Metanephros (tissue), 2 donors: Measurements from ENCODE around the gene SPINK8. TPM values are rescaled to one million over a fixed set of nuclear protein-coding genes. Genes with fewer than 3 reads are reported as not detected.

Experiments used
- small RNA-seq: library from RNA; depleted of rRNA; stranded (forward); fragments of <200 nt; gene quantifications from one replicate; pipeline ENCODE3, GENCODE V24; 2014; ENCODE audit warnings: low replicate concordance
- total RNA-seq: library from RNA; depleted of rRNA; stranded (reverse); fragments of >200 nt; gene quantifications from one replicate; pipeline ENCODE4 v1.2.3, GENCODE V29; 2014

SPINK8 gene
- not detected for total RNA-seq

DNA sequence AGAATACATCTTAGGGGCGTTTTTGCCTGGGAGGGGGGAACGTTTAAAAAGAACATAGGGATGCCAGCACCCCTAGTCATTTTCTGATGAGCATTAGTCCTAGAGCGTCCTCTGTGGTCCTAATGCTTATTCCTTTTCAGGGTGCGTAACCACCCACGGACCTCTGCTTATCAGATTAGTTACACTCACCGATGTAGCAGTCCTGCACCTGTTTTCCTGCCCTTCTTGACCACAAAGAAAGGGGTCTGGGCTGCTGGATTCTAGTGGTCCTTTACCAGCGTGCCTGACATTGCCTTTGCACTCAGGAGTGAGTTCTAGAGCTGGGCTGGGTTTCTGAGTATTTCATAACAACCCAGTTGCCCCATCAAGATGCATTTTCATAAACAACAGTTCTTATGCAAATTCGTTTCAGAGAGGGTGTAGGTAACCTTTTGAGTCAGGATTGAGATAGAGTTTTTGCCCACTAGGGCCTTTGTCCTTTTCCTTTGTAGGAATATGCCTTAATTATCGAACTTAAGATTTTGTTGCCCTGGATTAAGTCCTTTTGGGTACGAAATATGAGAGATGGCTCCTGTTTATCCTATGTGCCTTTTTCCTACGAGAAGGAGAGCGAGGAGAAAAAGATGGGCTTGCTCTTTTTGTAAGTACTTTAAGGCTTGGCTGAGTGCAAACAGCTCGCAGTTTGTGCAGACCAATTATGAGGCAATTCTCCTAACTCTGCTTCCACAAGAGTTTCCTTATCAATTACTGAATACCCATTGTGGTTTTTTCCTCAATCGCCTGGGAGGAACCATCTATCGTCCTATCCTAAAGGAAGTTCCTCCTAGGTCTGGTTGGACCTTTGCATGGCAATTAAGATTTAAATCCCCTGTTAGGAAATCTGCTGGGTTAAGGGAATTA lies at the start of gene SPINK8:
SPINK8 (minus strand) TSS at position 316 of the 900 bp plus-strand sequence. CDS start 5,320 bp downstream, outside the sequence.

DNA sequence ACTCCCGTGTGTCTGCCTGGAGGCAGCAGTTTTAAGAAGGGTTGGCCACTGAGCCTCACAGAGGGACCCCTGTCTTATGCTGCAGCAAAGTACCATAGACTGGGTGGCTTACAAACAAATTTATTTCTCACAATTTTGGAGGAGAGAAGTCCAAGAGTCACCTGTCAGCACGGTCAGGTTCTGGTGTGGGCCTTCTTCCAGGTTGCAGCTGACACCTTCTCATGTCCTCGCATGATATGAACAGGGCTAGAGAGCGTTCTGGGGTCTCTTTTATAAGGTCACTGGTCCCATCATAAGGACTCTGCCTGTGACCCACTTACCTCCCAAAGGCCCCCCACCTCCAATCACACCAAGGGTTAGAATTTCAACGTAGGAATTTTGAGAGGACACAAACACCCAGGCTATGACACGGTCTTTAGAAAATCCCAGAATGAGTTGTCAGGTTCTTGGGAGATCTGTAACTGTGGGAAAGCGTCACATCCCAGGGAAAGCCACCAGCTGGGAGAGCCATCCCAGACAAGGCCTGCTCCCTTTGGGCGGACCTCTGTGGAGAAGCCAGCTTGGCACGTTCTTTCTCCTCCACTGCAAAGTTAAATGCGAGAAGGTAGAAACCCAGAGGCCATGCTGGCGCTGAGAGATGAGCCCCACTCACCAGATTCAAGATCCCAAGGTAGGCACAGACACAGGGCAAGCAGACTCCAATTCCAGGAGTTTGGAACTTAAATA lies 38.4 kb upstream of the SPINK8 start, which contains the start of gene FBXW12:
FBXW12 (plus strand) TSS at position 569 of the 726 bp plus-strand sequence. CDS start 549 bp downstream, outside the sequence.

DNA sequence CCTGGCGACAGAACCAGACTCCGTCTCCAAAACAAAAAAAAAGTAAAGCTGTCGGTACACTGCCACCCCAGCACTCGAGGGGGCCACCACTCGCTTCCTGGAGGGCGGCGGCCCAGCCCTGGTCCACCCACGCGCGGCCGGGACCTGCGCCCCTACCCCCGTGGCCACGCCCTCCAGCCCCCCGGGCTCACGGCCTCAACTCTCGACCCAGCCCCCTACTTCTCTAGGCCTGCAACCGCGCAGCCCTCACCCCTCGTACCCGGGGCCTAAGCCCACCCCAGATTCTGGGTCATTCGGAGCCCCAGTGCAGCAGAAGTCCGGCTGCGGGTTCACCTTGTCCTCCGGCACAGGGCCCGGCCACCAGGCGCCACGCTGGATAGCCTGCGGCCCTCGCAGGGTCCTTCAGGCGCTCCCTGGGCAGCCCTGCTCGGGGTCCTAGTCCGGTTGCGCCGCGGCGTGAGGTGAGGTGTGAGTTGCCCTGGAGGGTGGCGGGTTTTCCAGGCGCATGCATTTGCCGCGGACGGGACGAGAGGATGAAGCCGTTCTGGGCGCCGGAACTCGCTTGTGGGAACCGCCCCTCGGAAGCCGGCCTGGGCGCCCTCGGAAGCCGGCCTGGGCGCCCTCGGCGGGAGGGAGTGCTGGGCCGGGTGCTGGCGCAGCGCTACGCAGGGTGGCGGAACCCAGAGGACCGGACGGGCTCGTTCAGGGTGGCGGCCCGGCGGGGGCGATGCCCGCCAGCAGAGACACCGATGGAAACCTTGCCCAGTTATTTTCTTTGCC lies 32.3 kb downstream of the SPINK8 start, which contains the start of gene NME6:
NME6 (minus strand) TSS at position 348 of the 780 bp plus-strand sequence.

Small RNA genes lying within 50 kb of the gene (small RNA-seq; reads per million reads assigned to genes)
- gene MIR2115 (0.07 reads per million), gene RF00019 (not detected), gene RN7SL321P (not detected)

Other genes starting within 250 kb of the SPINK8 start
- gene CDC25A, start 145.2 kb downstream of the SPINK8 start, total RNA-seq, result 6.4 TPM
- 12.1 TPM for gene CAMP, start 110.2 kb downstream of the SPINK8 start, total RNA-seq
- 10.5 TPM for gene ZNF589, start 92.6 kb downstream of the SPINK8 start, total RNA-seq
- gene NME6, start 32.3 kb downstream of the SPINK8 start, total RNA-seq, result 30.0 TPM
- 0.23 TPM for gene FBXW12, start 38.6 kb upstream of the SPINK8 start, total RNA-seq
- gene PLXNB1, start 96.4 kb upstream of the SPINK8 start, total RNA-seq, result 202 TPM
- 18.6 TPM for gene CCDC51, start 106.5 kb upstream of the SPINK8 start, total RNA-seq
- 106 TPM for gene TMA7, start 106.6 kb upstream of the SPINK8 start, total RNA-seq
- 5.8 TPM for gene ATRIP, start 113.1 kb upstream of the SPINK8 start, total RNA-seq
- 67.4 TPM for gene SHISA5, start 170.5 kb upstream of the SPINK8 start, total RNA-seq
- 8.2 TPM for gene PFKFB4, start 223.1 kb upstream of the SPINK8 start, total RNA-seq
- 0.29 TPM for gene UCN2, start 230.1 kb upstream of the SPINK8 start, total RNA-seq